ENCODE results near the gene ZEB1.

ZEB1 gene

GRCh38 chr10:31515819-31516402 is 196.9 kb downstream of the ZEB1 start:
- no peaks in the 10 kb centered on the region for H3K4me1 ChIP-seq (ENCODE audit: low read length)
- no peaks in the 10 kb centered on the region for H3K27me3 ChIP-seq (replicated peaks; ENCODE audit: insufficient read depth, low read length)
- no peak overlapping the region for H3K4me2 ChIP-seq (ENCODE audit: low read depth, low read length)
- H2AFZ ChIP-seq (ENCODE audit: low read length): no peak overlapping the region
- no peaks in the 10 kb centered on the region for H4K20me1 ChIP-seq (ENCODE audit: insufficient read depth, low read length)
- no peaks in the 10 kb centered on the region for H3K79me2 ChIP-seq (ENCODE audit: low read length)
- H3K9me2 ChIP-seq (replicated peaks; ENCODE audit: insufficient read depth, low read length): no peaks in the 10 kb centered on the region
- H3K9ac ChIP-seq (ENCODE audit: low read length): no peak overlapping the region
- no peaks in the 10 kb centered on the region for H3F3A ChIP-seq (ENCODE audit: insufficient read depth, low read length)
- DNase-seq: no peak
- TF ChIP-seq, protein P1, sequence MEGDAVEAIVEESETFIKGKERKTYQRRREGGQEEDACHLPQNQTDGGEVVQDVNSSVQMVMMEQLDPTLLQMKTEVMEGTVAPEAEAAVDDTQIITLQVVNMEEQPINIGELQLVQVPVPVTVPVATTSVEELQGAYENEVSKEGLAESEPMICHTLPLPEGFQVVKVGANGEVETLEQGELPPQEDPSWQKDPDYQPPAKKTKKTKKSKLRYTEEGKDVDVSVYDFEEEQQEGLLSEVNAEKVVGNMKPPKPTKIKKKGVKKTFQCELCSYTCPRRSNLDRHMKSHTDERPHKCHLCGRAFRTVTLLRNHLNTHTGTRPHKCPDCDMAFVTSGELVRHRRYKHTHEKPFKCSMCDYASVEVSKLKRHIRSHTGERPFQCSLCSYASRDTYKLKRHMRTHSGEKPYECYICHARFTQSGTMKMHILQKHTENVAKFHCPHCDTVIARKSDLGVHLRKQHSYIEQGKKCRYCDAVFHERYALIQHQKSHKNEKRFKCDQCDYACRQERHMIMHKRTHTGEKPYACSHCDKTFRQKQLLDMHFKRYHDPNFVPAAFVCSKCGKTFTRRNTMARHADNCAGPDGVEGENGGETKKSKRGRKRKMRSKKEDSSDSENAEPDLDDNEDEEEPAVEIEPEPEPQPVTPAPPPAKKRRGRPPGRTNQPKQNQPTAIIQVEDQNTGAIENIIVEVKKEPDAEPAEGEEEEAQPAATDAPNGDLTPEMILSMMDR (IDR thresholded peaks at IDR 0.05; ENCODE audit: low read length): no peak
- TF ChIP-seq EZH2 (optimal IDR thresholded peaks at IDR 0.05; ENCODE audit: low read depth, low read length) (no peak), EZH2phosphoT487 (IDR thresholded peaks at IDR 0.05; ENCODE audit: low read length) (no peak)
- no peaks in the 10 kb centered on the region for H3K9me3 ChIP-seq (replicated peaks; ENCODE audit: insufficient read depth, low read length)
- no peak overlapping the region for H3K4me3 ChIP-seq (ENCODE audit: low read length)
- H3K27ac ChIP-seq (ENCODE audit: low read length): no peak overlapping the region
- H3K36me3 ChIP-seq (replicated peaks; ENCODE audit: insufficient read depth, low read length): no peaks in the 10 kb centered on the region; the same call in 1 of the 2 replicates

DNA sequence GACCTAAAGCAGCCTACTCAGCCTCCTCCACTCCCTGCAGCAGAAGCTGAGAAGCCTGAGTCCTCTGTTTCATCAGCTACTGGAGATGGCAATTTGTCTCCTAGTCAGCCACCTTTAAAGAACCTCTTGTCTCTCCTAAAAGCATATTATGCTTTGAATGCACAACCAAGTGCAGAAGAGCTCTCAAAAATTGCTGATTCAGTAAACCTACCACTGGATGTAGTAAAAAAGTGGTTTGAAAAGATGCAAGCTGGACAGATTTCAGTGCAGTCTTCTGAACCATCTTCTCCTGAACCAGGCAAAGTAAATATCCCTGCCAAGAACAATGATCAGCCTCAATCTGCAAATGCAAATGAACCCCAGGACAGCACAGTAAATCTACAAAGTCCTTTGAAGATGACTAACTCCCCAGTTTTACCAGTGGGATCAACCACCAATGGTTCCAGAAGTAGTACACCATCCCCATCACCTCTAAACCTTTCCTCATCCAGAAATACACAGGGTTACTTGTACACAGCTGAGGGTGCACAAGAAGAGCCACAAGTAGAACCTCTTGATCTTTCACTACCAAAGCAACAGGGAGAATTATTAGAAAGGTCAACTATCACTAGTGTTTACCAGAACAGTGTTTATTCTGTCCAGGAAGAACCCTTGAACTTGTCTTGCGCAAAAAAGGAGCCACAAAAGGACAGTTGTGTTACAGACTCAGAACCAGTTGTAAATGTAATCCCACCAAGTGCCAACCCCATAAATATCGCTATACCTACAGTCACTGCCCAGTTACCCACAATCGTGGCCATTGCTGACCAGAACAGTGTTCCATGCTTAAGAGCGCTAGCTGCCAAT is 202.2 kb downstream of the ZEB1 start:
- Histone ChIP-seq H3K9me2 (replicated peaks; ENCODE audit: insufficient read depth, low read length) (no peaks in the 10 kb centered on the region), H4K20me1 (ENCODE audit: insufficient read depth, low read length) (no peaks in the 10 kb centered on the region), H3K36me3 (replicated peaks; ENCODE audit: insufficient read depth, low read length) (no peaks in the 10 kb centered on the region; the same call in 1 of the 2 replicates), H3K27ac (ENCODE audit: low read length) (no peak overlapping the region), H3K79me2 (ENCODE audit: low read length) (no peaks in the 10 kb centered on the region), H3K9ac (ENCODE audit: low read length) (no peak overlapping the region), H3K4me2 (ENCODE audit: low read depth, low read length) (no peak overlapping the region), H3F3A (ENCODE audit: insufficient read depth, low read length) (no peaks in the 10 kb centered on the region), H3K4me1 (ENCODE audit: low read length) (no peaks in the 10 kb centered on the region), H3K27me3 (replicated peaks; ENCODE audit: insufficient read depth, low read length) (no peaks in the 10 kb centered on the region), H3K9me3 (replicated peaks; ENCODE audit: insufficient read depth, low read length) (no peaks in the 10 kb centered on the region), H3K4me3 (ENCODE audit: low read length) (no peak overlapping the region), H2AFZ (ENCODE audit: low read length) (no peak overlapping the region)
- peak; percentile 46 for DNase-seq
- TF ChIP-seq EZH2phosphoT487 (IDR thresholded peaks at IDR 0.05; ENCODE audit: low read length): no peak
- TF ChIP-seq, protein P1 (IDR thresholded peaks at IDR 0.05; ENCODE audit: low read length): no peak
- no peak for TF ChIP-seq EZH2 (optimal IDR thresholded peaks at IDR 0.05; ENCODE audit: low read depth, low read length)

DNA sequence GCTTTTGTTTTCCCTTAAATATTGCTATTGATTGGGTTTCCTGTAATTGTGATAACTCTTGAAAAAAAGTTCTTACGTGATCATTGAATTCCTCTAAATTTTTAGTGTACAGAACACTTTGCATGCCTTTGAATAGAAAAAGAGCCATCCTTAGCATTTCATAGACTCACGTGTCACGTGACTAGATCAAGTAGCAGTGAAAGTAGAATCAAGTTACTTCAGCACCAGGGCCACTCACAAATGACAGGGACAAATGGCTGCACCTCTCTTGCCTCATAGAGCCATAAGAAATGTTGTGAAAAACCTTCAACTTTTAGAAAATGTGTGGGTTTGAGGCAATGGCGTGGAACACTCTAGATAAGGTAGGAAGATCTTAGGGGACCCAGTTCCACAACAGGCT is 203.8 kb downstream of the ZEB1 start:
- Histone ChIP-seq H3K4me2 (ENCODE audit: low read depth, low read length) (no peak overlapping the region), H4K20me1 (ENCODE audit: insufficient read depth, low read length) (no peaks in the 10 kb centered on the region), H3K9me3 (replicated peaks; ENCODE audit: insufficient read depth, low read length) (no peaks in the 10 kb centered on the region), H3K9ac (ENCODE audit: low read length) (no peak overlapping the region), H2AFZ (ENCODE audit: low read length) (no peak overlapping the region), H3K4me1 (ENCODE audit: low read length) (no peaks in the 10 kb centered on the region), H3K79me2 (ENCODE audit: low read length) (no peaks in the 10 kb centered on the region), H3K9me2 (replicated peaks; ENCODE audit: insufficient read depth, low read length) (no peaks in the 10 kb centered on the region), H3K4me3 (ENCODE audit: low read length) (no peak overlapping the region), H3K27ac (ENCODE audit: low read length) (no peak overlapping the region), H3K36me3 (replicated peaks; ENCODE audit: insufficient read depth, low read length) (no peaks in the 10 kb centered on the region; the same call in 1 of the 2 replicates), H3K27me3 (replicated peaks; ENCODE audit: insufficient read depth, low read length) (no peaks in the 10 kb centered on the region), H3F3A (ENCODE audit: insufficient read depth, low read length) (no peaks in the 10 kb centered on the region)
- TF ChIP-seq EZH2phosphoT487 (IDR thresholded peaks at IDR 0.05; ENCODE audit: low read length) (no peak), EZH2 (optimal IDR thresholded peaks at IDR 0.05; ENCODE audit: low read depth, low read length) (no peak)
- TF ChIP-seq, protein P1 (IDR thresholded peaks at IDR 0.05; ENCODE audit: low read length): no peak
- no peak for DNase-seq
